GM19023 (cell line): ENCODE results near the gene BAIAP2.
A peak's percentile ranks its signal among the peaks of the same experiment; 100 is the strongest.
"Not testable (repeated sequence)": the region's sequence is repeated elsewhere in the genome, so short reads cannot be mapped to it uniquely, and the experiment has no call there.

Experiments
- ATAC-seq: cut with Tn5 transposase; IDR thresholded peaks from one replicate; pipeline ENCODE4 v1.9.1; 2021; ENCODE audit warnings: mild to moderate bottlenecking, moderate library complexity; ENCODE audit not compliant: unreplicated experiment

The BAIAP2 gene

DNA sequence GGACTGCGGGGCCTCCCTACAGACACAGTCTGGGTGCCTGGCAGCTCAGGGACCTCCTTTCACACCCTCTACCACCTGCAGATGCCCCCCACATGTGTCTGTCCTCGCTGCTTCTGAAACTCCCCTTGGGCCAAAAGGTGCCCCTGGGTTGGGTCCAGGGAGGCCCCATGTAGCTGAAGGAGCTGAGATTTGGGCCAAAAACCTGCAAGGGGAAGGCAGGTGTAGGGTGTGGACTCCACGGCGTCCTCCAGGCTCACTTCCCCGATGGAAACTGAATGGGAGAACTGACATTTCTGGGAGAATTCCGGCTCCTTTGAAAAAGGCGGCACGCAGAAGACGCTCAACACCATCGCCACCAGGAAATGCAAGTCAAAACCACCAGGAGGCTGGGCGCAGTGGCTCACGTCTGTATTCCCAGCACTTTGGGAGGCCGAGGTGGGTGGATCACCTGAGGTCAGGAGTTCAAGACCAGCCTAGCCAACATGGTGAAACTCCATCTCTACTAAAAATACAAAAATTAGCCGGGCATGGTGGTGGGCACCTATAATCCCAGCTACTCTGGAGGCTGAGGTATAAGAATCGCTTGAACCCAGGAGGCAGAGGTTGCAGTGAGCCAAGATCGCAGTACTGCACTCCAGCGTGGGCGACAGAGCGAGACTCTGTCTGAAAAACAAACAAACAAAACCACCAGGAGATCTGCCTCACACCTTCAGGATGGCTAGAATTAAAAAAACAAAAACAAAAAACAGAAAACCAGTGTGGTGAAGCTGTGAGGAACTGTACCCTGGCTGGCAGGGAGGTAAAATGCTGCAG is 13.2 kb upstream of the BAIAP2 start:
- no peak for ATAC-seq

DNA sequence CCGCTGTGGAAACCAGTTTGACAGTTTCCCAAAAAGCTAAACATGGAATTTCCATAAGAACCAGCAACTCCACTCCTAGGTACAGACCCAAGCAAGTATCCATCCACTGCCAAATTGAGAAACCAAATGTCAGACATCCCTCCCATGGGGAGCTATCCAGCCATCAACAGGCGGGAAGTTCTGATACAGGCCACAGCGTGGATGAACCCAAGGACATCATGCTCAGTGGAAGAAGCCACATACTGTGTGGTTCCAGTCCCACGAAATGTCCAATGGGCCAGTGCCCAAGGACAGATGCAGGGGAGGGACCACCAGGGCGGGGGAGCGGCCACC is 12.6 kb upstream of the BAIAP2 start:
- ATAC-seq = no peak

DNA sequence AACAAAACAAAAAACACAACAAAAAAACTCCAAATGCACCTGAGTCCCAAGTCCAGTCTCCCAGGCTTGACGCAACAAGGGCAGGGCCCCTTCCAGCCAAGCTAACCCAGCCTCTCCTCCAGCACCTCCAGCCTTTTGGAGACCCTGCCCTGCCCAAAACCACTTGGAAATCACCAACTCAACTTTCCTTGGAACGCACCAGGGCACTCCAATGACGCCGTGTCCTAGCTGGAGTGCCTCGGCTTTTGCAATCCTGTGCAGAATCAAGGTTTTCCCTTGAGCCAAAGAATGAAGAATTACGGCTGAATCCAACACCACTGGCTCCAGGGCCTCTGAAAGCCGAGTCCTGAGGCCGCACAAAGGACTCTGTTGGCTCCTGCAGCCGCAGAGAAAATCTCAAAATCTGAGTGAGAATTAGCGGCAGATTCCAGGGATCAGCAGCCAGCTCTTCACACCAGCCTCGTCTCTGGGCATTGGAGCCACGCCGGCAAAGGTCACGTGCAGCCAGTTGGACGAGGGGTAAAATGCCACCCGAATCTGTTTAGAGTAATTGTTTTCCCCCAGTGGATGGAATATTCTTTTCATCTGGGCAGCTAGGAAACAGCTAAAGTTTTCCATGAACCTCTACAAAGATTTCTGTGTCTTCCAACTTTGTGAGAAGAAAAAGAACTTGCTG is 9.7 kb upstream of the BAIAP2 start:
- ATAC-seq = no peak

DNA sequence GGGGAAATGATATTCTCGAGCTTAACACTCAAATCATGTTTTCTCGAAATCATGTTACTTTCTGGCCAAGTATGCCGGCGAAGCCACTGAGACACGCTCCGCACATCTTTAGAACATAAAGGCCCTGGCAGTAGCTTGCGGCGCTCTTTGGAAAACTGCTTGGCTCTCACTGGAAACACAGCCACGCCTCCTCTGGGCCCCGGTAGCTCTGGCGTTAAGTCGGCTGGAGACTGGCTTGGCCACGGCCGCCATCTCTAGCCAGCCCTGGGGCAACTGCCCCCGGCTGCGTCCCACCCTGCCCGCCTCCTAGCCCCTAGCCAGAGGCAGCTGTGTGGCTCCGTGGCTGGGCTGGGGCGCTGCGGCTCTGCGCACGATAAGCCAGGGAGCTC is 9.2 kb upstream of the BAIAP2 start:
- no peak for ATAC-seq

DNA sequence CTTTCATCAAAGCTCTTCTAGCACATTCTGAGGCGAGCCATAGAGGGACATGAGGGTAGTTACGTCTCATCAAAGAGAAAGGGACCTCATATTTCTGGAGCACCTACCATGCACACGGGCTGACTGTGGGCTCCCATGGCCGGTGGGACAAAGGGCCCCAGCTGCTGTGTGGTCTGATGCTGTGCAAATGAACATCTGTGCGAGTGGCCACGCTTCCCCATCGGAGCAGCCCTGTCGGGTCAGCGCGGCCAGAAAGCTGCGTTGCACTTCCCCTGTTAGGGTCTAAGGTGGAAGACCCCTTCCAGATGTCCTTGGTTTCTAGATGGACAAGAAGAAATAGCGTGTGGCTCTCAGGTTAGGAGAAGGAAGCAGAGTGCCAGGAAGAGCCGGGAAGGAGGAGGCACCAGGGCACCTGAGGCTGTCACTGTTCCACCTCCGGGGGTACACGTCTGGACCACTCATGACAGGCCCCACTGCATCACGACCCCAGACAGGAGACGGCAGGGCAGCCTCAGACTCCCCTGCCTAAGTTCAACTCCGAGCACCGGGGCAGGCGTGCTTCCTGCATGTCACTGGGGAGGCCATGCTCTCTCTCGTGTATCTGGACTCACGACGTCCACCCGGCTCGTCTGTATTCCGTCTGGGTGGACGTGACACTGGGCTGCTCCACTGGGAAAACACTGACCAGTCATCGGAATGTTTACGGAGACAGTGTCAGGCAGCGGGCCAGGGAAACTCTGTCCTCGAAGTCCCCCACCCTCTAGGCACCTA is 8.5 kb upstream of the BAIAP2 start:
- ATAC-seq = no peak

DNA sequence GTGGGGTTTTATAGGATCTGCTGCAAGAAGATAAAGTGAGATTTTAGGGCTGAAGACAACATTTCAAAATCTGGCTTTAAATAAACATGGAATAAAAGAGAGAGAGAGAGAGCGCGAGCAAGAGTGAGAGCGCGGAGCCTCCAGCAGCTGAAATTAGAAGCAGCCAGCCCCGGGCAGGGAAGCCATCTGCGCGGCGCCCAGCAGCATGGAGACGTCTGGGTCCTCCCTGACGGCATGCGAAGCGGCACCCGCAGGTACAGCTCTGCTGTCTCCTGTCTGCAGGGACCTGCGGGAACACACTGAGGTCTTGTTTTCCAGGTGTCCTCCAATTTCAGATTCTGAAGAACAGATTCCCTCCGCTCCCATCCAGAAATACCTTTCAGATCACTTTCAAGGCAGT is 7.9 kb upstream of the BAIAP2 start:
- ATAC-seq = no peak

DNA sequence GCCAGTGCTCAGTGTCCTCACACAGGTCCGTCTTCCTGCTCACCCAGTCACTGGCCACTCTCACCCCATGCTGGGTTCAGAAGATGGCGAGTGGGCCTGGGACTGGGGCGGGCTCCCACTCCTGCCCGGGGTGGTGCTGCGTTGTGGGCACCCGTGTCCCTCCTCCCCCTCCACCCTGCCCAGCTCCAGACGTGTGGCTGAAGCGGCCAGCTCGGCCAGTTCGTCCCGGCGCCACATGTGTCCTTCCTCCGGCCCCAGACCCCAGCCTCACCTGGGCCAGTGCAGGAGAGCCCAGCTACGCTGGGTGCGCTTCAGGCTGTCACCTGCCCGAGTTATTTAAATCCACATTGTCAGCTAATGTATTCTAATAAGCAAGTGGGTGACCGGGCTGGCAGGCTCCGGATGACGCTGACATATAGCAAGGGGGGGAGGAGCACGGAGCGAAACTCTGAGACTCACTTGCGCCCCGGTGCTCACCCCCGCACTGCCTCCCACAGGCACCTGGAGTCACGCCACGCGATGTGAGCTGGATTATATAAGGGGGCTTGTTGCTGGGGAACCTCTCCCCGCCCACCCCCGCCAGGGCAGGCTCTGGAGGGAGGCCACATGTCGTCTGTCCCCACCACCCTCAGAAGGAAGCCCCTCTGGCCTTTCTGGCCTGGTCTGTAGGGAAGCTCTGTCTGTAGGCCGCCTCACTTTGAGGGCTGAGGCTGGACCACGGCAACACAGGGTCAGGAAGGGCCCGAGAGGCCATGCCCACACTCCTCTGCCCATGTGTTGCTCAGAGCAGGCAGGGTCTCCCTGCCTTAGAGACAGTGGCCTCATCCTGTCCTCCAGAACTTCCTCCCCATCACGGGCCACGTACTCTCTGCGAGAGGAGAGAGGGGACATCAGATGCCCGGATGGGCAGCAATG is 7.1 kb upstream of the BAIAP2 start:
- ATAC-seq = no peak

DNA sequence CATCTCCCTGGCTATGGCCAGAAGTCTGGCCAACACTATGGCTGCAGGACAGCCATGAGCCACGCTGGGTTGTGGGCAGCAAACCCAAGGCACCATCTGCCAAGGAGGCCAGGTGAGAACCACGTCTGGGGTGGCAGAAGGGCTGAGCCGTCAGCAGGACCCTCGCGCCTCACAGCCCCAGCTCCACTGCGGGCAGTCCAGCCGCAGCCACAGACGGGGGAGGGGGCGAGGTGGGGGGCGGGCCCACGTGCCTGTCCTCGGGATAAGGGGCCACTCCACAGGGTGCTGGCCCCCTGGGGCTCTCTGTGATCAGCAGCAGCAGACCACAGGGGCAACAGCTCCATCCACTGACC is 6.5 kb upstream of the BAIAP2 start:
- no peak for ATAC-seq

DNA sequence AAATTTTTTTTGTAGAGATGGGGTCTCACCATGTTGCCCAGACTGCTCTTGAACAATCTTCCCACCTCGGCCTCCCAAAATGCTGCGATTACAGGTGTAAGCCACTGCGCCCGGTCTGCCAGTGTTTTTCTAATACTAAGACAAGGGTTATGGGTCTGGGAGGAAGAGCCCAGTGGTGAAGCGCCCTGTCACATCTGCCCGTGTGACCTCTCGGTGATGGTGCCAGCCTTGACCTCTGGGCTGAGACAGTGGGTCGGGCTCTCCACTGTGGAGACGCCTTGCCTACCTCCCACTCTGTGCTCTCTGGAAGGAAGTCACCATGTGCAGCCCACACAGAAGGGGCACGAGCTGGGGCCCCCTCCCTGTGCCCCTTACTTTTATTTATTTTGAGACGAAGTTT is 5.1 kb upstream of the BAIAP2 start:
- no peak for ATAC-seq

DNA sequence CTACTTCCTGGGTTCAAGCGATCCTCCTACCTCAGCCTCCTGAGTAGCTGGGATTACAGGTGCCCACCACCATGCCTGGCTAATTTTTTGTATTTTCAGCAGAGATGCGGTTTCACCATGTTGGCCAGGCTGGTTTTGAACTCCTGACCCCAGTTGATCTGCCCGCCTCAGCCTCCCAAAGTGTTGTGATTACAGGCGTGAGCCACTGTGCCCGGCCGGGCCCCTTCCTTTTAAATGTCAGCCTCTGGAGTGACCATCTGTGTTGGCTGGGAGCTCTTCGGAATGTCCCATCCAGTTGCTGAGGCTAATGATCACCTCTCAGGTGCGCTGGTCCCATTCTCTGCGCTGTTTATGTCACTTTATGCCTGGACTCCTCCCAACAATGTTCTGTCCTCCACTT is 4.6 kb upstream of the BAIAP2 start:
- ATAC-seq = not testable (repeated sequence)

DNA sequence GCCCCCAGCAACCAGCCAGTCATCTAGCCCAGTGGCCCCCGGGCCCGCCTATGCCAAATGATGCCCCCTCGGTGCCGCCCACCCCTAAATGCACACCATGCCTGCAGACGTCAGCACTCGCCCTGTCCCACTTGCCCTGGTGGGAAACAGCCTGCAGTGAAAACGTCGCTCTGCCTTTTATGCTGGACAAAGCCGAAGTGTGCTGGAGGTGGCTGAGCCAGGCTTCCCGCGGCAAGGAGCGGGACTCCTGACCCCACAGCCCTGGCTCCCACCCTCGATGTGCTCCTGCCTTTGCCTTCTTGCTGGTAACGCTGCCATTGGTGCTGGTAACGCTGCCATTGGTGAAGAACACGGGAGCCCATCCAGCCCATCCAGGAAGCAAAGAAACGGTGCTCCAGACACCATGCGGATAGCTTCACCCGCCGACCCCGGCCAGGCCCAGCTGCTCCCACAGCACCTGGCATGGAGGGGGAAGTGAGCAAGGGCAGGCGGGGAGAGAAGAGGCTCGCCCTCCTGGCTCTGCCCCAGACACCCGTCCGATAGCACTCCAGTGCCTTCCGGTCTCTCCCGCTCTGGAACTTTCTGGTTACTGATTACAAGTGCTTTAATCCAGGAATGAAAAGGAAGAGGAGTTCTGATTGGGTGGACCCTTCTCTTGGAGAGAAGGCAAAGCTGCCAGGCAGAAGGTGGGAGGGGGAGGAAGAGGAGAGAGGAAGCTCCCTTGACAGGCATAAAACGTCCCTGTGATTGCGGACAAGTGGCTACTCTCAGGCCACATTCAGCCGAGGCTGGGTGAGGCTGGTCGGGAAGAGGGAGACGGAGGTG is 4.0 kb upstream of the BAIAP2 start:
- ATAC-seq = no peak

DNA sequence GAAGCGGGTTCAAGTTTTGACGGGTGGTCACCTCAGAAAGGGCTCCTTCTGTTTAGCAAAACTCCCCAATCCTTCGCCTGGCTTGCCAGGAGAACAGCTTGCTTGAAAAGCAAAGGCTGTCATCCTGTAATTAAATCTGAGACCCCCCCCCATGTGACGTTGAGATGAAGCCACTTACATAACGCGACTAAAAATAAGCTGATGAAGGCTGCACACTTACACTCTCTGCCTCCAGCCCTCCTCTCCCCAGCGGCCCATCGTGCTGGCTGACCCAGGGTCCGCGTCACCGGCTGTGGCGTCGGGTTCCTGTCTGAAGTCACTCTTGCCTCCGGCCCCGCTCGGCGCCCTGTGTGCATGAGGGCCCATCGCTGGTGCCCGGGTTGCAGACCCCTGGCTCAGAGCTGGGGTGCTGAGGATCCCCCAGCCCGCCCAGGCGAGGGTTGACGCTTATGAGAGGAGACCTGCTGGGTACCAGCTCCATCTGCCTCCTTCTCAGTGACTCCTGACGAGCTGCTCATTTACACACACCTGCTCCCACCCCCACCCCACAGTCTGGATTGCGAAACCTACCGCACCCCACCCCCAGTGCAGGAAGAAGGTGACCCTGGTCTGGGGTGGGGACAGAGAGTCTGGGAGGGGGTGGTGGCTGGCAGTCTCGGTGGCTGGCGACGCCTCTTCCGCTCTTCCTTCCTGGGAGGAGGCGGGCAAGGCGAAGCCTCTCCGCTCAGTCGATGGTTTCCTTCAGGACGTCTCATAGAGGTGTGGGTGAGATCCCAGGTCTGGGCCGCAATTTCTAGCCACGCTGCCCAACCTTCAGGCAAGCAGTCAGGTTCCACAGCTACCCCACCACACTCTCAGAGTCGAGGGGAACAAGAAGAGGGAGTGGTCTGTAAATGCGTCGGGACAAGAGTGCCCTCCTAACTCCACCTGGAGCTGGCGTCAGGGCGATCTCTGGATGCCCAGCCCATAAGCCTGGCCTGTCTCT is 3.1 kb upstream of the BAIAP2 start:
- ATAC-seq = no peak

DNA sequence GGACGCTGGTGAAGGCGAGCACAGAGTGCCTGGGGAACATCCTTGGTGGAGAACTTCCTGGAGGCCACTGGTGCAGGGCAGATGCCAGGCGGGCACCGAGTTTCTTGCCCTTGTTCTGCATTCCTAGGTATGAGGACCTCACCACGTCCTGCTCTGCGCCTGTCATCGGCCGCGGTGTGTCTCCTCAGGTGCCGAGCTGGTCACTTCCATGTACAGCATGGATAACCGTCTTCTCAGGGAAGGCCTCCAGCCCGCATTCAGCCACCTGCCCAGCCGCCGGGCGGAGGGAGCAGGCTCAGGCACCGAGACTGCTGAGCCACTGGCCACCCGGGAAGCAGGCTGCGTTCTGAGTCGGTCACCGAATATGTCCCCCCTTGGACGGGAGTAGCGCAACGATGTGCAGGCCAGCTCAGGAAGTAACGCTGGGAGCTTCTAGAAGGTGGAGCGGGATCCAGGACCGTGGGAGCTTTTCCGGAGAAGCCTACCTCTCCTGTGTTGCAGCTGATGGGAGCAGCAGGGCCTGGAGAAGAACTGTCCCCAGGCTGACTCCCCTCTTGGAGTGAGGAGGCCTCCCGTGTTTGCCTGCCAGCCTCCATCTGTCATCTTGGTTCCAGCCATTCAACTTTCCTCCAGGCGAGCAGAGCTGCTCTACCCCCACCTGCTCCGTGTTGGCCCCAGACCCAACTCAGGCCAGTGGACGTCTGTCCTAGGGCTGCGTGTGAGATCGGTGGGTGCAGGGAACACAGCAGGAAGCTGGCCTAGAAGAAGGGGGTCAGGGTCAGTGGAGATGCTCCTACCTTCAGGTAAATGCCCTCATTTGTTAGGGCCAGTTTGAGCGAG is 2.1 kb upstream of the BAIAP2 start:
- no peak for ATAC-seq

DNA sequence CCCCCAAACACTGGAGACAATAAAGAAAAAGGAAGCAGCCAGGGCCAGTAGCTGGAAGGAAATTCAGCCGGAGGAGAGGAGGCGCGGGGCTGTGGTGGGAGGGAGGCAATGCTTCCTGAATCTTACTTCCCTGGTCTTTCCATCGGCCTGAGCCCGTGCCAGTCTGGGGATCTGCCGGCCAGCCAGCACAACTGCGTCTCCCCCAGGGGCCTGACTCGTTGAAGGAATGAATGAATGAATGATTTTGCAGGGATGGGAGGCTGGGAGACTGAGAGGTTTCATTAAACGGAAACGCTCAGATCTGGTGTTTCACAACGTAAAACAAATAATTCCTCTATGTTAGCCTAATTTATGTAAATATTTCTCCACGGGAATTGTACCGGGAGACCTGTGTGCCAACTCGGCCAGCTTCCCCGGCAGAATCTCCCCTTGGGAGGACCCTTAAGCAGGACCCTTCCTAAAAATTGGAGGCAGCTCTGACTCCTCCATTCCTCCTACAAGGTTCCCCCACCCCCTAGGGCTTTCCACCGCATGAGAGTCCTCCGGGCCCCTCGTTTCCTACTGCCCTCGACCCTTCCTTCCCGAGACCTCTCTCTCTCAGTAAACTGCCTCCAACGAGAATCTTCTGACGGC is 1.3 kb upstream of the BAIAP2 start:
- no peak for ATAC-seq

DNA sequence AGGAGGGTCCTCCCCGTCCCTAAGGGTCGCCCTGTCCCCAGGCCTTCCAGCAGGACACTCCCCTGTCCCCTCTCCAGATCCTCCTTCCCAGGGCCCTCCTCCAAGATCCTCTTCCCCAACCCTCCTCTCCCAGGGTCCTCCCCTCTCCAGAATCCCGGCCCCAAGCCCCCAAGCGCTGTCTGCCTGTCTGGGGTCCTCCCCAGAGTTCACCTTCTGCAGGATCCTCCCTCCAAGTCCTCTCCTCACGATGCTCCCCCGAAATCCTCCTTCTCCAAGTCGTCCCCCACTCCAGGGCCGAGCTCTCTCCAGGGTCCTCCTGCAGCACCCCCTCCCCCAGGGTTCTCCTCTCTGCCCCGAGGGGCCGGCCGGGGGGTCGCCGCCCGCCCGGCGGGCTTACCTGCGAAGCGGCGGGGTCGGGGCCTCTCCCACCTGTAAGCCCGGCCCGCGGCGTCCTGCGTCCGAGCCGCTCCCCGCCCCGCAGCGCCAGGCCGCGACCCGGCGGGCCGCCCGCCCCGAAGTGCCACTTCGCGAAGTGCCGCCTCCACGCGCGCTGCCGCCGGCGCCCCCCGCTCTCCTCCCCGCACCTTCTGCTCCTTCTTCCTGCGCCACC is 678 bp upstream of the BAIAP2 start:
- ATAC-seq = no peak

DNA sequence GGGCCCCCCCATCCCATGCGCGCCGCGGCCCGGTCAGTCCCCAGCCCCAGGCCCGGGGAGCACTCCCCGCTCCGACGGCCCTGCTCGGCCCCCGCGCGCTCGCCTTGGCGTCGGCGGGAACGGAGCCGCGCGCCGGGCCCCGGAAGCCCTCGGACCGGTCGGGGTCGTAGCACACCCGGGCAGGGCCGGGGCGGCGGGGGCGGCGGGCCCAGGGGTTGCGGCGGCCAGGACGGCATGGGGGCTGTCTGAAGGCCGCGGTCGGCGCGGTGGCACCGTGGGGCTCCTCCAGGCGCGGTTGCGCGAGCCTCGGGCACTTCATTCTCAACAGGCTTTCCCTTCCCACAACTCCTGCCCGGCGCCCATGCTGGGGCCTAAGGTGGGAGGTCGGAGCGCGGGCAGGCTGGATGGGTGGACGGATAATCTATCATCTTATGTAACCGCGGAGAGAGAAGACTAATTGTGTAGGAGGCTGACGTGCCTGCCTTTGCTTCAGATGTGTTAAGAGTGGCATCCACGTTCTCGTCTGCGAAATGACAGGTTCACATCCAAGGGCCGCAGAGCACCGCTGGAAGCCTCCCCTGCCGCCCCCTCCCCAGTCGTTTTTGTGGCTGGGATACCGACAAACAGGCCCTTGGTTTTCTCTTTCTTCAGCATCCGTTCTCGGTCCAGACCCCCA is 708 bp downstream of the BAIAP2 start:
- ATAC-seq = peak; percentile 4
